Stimulated activated CD4-positive, alpha-beta T cell treated with anti-CD3 and anti-CD28 coated beads, Interleukin-4, amount 100 ng/mL, for 1 hour (primary cell): ENCODE data around the gene NREP.

ENCODE experiments used
- DNase-seq: peaks from one replicate; pipeline ENCODE4 v3.0.0-alpha.2; 2020

Gene NREP

GRCh38 chr5:111764019-111764418 lies 7.0 kb upstream of the NREP start:
- no peak for DNase-seq

GRCh38 chr5:111762895-111763294 lies 5.9 kb upstream of the NREP start:
- DNase-seq = no peak

DNA sequence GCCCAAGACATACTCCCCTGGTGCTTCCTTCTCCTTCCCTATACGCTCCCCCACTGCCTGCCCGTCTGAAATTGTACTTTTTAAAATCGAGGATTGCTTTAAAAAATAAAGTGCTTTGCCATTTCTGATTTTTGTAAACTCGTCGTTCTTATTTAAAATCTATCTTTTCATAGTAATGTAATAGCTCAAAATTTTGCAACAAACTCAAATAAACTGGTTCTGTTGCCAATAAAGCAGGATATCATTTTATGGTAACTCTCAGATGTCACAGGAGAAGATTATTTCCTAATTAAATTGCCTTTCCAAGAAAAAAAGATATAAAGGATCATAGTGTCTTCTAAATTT lies 1.3 kb upstream of the NREP start:
- no peak for DNase-seq

DNA sequence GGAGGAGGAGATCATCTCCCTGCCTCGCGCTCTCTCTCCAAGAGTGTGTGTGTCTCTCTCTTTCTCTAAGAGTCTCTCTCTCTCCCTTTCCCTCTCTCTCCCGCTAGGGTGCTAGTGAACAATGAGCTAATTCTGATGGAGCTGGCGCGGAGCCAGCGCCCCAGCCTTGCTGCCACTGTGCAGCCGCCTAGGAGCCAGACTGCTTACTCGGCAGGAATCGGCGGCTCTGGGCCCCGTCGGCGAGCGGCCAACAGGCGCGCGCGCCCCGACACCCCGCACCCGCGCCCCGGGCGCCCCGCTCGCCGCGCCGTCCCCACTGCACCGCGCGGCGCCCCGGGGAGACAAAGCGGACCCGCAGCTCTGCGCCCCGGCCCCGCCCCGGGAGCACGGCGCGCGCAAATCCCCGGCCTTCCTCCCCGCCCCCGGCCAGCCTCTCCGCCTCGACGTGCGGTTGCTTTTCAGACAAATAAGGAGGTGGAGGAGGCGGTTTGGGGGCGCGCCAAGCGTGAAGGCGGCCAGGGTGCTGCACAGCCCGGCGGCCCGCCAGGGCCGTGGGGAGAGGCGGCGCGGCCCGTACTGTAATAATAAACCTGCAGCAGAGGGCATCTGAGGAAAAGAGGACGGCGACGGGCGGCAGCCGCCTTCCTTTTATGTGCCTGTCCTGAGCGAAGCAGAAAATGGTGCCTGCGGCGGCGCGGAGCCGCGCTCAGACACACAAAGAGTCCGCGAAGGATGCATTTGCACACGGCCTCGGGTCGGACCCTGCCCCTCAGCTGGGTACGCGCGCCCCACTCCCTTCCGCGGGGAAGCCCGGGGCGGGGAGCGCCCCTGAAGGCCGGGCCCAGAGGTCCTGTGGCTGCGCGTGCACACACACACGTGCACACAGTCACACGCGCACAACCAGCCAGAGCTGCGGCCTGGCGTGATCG lies 625 bp upstream of the NREP start:
- peak; percentile 78 for DNase-seq

DNA sequence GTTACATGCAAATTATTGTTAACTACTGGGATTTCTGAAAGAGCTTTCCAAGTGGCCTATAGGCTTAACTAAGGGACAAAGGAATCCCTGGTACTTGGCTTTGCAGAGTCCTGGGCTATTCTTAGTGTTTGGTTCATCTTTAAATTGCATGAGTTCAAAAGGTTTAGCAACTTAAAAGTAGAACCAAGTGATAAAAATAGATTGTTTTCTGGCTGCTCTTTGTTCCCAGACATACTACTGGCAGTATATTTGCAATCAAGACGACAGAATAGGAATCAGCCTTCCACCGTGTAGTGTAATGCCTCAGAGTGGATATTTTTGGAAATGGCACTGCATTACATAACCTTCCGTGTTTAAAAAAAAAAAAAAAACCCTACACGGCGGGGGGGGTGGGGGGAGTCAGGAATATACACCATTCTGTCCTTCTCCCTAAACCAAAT lies 1.0 kb downstream of the NREP start:
- no peak for DNase-seq

DNA sequence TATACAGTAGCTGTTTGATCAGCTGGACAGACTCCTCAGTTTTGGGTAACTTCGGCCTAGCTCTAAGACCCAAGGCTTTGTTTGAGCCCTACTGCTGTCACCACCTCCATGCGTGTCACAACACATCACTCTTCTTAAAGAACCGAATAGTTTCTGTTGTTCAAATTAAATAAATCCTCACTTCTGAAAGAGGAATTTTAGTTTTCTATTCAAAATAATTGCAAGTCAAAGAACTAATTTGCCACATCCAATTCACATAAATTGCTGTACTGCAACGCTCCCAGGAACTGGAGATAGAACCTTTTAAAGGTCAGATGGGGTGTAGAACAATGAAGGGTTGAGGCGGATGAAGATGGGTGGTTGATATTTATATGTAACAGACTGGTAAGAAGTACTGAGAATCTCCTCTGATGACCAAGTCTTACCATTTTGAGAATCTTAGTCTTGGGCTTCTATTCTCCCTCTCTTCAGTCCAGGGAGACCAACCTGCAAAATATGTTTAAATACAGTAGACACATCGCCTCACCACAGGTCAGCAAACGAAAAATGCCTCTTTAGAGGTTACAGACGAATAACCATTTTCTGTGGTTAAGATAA lies 1.6 kb downstream of the NREP start:
- no peak for DNase-seq

- no peak for DNase-seq
These were observed 3.0 kb downstream of the NREP start for GRCh38 chr5:111753884-111754589.

DNA sequence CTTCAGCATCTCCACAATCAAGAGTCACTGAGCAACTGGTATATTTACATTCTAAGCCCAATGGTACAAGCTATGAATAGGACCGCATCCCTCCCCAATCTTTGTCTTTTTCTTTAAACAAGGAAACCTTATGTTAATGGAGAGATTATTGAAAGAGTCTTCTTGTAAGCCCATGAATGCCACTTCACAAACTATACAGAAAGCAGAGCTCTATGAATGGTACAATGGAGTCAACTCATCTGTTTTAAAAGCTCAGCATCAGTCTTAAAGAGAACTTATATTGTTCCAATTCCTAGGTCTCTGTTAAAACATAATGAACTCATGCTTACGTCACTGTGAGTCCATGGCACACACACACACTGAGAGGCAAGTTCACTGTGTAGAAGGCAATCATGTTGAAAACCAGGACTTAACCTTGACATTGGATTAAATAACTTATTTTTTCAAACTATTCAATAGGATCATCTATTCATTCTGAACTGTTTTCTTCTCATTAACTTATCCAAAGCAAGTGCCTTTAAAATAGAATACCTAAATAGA lies 4.5 kb downstream of the NREP start:
- DNase-seq = no peak

GRCh38 chr5:111749303-111750026 lies 7.5 kb downstream of the NREP start:
- no peak for DNase-seq

DNA sequence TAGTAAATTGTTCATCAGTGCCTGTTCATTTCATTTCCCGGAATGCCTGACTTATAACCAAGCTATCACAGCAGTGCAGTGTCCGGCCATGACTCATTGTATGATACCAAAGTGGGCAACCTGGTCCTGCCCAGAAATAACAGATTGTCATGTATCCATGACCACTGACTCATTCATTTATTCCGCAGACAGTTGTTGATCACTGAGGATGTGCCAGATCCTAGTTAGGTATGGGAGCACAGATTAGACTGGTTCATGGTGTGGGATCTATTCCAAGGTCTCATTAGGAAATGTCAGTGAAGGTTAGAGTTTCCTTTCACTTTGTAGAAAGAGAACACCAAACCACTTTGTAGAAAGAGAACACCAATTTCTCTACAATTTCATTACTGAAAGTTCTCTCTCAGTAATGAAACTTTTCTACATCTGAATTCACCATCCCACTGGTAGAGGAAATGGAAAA lies 8.7 kb downstream of the NREP start:
- no peak for DNase-seq

DNA sequence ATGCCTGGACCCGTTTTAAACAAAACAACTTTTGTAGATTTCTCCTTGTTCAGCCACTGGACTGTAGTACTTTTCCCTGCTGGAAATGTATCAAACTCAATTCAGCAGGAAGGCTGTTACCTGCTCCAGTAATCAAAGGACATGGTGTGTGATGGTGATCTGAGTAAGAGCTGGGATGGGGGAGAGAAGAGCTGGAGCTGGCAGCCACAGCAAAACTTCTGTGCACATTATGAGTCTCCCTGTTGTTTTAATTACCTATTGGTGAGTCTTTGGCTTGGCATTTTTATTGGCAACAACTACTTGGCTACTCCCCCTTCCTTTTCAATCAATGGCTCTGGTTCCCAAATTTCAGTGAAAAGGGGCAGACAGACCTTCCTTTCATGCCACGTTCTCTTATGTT lies 9.7 kb downstream of the NREP start:
- no peak for DNase-seq

GRCh38 chr5:111746791-111747190 lies 10.2 kb downstream of the NREP start:
- DNase-seq = no peak

DNA sequence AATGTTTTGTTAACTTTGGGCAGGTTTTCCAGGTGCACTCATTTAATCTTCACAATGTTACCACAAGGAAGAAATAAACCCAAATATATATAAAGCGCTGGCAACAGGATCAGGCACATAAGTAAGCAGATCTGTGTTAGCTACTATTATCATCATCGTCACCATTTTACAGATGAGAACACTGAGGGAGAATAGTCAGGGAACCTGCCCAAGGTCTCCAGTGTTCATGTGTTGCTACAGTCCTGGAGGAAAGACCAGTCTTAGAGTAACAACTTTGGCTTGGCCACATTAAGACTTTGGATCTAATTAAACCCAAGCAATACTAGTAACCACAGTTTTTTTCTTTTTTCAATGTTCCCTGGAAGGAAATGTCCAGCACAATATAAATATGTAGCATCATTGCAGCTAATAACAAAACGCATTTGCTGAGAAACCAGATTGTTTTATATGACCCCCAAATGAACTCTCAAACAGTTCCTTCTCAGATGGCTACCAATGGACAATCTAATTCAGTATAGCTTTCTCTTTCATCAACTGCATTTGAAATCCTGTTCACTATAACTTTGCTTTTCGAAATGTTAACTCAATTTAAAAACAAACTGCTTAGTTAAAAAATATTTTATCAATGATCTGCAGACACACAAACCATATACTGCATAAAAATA lies 11.8 kb downstream of the NREP start:
- DNase-seq = no peak

DNA sequence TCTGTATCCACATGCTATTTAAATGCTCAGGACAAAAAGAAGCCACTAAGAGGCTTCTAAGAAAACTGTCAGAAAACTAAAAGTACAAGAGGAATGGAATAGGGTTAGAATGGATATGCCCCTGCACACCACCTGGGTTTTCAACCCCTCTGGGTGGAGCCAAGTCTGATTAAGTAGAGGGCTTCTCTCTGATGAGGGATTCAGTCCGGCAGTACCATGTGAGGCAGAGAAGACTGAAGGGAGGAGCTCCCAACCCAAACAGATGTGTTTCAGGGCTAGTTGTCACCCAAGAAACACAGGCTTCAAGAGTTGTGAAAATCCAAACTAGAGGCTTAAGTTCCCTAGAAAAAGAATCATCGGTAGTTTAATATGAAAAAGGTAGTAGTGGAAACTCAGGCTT lies 12.5 kb downstream of the NREP start:
- no peak for DNase-seq

- DNase-seq = no peak
These were observed 13.0 kb downstream of the NREP start for GRCh38 chr5:111743988-111744387.

DNA sequence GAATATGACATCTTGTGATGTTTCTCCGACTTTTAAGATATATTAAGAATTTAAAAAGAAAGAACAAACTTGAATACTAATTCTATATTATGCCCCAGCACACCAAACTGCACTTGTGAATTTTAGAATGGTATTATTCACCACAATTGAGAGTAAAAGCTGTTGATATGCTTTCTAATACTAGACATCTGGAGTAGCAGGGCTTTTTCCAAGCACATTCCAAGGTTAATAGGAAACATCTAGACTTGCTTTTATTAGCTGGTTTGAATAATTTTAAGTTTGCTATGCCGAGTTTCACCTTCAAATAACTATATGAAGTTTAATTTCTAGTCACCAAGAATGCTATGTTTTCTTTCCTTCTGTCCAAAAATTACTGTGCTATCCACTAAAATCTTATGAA lies 13.5 kb downstream of the NREP start:
- no peak for DNase-seq

- DNase-seq = no peak
These were observed 14.6 kb downstream of the NREP start for GRCh38 chr5:111742177-111742994.

DNA sequence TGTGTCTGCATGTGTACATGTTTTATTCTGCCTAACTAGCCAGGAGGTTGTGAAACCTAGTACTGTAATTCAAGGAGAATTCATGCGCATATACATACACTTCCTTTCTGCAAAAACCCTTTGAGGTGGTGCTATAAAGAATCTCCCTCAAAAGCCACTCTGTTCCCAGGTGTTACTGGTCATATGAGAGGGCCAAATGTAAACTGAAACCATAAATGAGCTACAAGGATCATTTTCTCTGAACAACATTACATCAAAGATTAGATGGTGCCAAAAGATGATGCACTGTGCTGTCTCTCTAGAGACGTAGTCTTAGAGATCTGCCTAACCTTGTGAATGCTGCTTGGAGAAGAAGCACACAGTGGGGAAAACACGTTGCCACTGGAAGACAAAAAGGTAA lies 15.7 kb downstream of the NREP start:
- DNase-seq = no peak

GRCh38 chr5:111739416-111739815 lies 17.6 kb downstream of the NREP start:
- DNase-seq = no peak

- DNase-seq = no peak
These were observed 18.9 kb downstream of the NREP start for GRCh38 chr5:111738118-111738517.

DNA sequence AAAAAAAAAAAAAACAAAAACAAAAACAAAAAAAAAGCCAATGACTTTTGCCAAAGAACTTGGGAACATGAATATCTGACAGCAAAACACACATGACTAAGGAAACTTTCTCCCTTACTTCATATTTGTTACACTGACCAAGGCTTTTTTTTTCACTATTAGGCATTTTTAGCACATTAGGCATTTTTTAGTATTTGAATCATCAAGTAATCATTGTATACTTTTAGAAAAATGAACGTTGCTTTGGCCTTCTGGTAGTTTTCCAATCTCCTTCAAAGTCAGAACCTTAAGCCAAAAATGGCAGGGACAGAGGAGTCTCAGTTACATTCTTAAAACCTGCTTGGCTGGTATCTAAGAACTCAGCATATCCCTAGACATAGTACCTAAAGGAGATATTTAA lies 19.3 kb downstream of the NREP start:
- DNase-seq = no peak
